ENCODE data around the gene KHDRBS2. TPM values are rescaled to one million over a fixed set of nuclear protein-coding genes. Genes with fewer than 3 reads are reported as not detected.

The KHDRBS2 gene
- total RNA-seq, 1 experiment from 2014 or later = 1.2 TPM

DNA sequence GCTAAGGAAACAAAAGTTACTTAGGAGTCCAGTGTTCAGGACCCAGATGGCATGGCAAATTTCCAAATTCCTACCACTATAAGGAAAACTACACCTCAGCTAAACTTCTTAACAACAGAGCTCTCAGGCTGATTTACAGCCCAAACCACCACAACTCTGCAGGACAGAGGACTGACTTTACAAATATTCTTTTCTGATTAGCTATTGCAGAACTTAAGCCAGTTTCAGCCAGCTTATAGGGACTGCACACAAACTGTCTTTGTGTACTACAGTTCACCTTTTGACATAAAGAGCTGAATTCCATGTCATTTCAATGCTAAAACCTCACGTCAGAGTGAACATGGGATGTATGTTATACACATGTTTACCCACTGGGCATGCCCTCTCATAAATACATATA, 305.4 kb downstream of the KHDRBS2 start:
- H3K27ac Mint-ChIP-seq = no peak overlapping the region
- DNase-seq (ENCODE audit: low spot score) (no peak), ATAC-seq (no peak)
- CTCF ChIA-PET = no interaction called here
- TF ChIP-seq KAT7 (CRISPR knock-in tag; IDR thresholded peaks at IDR 0.05; ENCODE audit: borderline replicate concordance) (no peak), EMX1 (CRISPR knock-in tag; IDR thresholded peaks at IDR 0.05) (no peak), E2F1 (CRISPR knock-in tag; IDR thresholded peaks at IDR 0.05) (no peak)
- H3K4me1 Mint-ChIP-seq = peaks cover 17% of the 10 kb centered on the region
- H3K9me3 Mint-ChIP-seq = peaks cover 3% of the 10 kb centered on the region; the same call in 1 of the 2 replicates
- no peaks in the 10 kb centered on the region; the same call in 1 of the 2 replicates for H3K27me3 Mint-ChIP-seq (ENCODE audit: low read depth)
- H3K36me3 Mint-ChIP-seq = no peaks in the 10 kb centered on the region
- H3K4me3 Mint-ChIP-seq = no peak overlapping the region
- POLR2A ChIA-PET = no interaction called here

DNA sequence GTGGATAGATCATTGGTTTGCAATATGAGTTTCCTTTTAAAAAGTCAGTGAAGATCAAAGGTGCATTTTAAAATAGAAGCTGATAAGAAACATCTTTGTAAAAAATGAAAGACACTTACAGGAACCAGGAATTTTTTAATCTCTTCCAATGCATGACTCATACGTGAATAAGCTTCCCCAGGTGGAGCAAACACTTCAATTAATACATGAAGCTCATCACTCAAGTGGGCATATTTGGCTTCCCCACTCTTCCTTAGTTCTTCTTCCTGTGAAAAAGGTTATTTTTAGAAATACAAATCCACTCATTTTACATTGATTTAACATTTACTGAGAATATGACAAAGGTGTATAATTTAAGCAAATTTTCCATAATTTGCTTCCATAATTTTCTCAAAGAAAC, 308.1 kb downstream of the KHDRBS2 start:
- no peaks in the 10 kb centered on the region for H3K36me3 Mint-ChIP-seq
- H3K4me1 Mint-ChIP-seq = peaks cover 15% of the 10 kb centered on the region
- no peaks in the 10 kb centered on the region for H3K9me3 Mint-ChIP-seq
- no peak overlapping the region for H3K27ac Mint-ChIP-seq
- ATAC-seq (no peak), DNase-seq (ENCODE audit: low spot score) (no peak)
- H3K27me3 Mint-ChIP-seq (ENCODE audit: low read depth) = no peaks in the 10 kb centered on the region
- TF ChIP-seq JUN (CRISPR knock-in tag; IDR thresholded peaks at IDR 0.05) = no peak
- TF ChIP-seq IRF1 (CRISPR knock-in tag; IDR thresholded peaks at IDR 0.05) = no peak
- TF ChIP-seq SMAD3 (CRISPR knock-in tag; IDR thresholded peaks at IDR 0.05; ENCODE audit: borderline replicate concordance) = no peak
- no peak for TF ChIP-seq GTF2I (CRISPR knock-in tag; conservative IDR thresholded peaks at IDR 0.05)
- TF ChIP-seq SP1 (CRISPR knock-in tag; conservative IDR thresholded peaks at IDR 0.05) = no peak
- no peak for TF ChIP-seq CREM (CRISPR knock-in tag; IDR thresholded peaks at IDR 0.05)
- TF ChIP-seq MAX (CRISPR knock-in tag; IDR thresholded peaks at IDR 0.05) = no peak
- TF ChIP-seq ZBTB21 (CRISPR knock-in tag; IDR thresholded peaks at IDR 0.05; ENCODE audit: borderline replicate concordance) = no peak
- TF ChIP-seq EMX1 (CRISPR knock-in tag; IDR thresholded peaks at IDR 0.05) = no peak
- TF ChIP-seq TCF7 (CRISPR knock-in tag; IDR thresholded peaks at IDR 0.05; ENCODE audit: low read depth) = no peak
- ChIA-PET POLR2A (interaction anchor here (0.6 kb wide), 1 partner anchor 1526 kb away, joined by 3 read pairs; no protein-coding TSS in a partner anchor), CTCF (no interaction called here)
- H3K4me3 Mint-ChIP-seq = no peak overlapping the region

GRCh38 chr6:61977099-61977498, 308.9 kb downstream of the KHDRBS2 start:
- POLR2A ChIA-PET = interaction anchor here (0.6 kb wide), 1 partner anchor 1527 kb away, joined by 3 read pairs; no protein-coding TSS in a partner anchor
- no peak for TF ChIP-seq PREB (CRISPR knock-in tag; IDR thresholded peaks at IDR 0.05; ENCODE audit: borderline replicate concordance)
- TF ChIP-seq MYBL2 (CRISPR knock-in tag; IDR thresholded peaks at IDR 0.05) = no peak
- no peak for TF ChIP-seq ZNF121 (CRISPR knock-in tag; IDR thresholded peaks at IDR 0.05)
- TF ChIP-seq, protein P1, sequence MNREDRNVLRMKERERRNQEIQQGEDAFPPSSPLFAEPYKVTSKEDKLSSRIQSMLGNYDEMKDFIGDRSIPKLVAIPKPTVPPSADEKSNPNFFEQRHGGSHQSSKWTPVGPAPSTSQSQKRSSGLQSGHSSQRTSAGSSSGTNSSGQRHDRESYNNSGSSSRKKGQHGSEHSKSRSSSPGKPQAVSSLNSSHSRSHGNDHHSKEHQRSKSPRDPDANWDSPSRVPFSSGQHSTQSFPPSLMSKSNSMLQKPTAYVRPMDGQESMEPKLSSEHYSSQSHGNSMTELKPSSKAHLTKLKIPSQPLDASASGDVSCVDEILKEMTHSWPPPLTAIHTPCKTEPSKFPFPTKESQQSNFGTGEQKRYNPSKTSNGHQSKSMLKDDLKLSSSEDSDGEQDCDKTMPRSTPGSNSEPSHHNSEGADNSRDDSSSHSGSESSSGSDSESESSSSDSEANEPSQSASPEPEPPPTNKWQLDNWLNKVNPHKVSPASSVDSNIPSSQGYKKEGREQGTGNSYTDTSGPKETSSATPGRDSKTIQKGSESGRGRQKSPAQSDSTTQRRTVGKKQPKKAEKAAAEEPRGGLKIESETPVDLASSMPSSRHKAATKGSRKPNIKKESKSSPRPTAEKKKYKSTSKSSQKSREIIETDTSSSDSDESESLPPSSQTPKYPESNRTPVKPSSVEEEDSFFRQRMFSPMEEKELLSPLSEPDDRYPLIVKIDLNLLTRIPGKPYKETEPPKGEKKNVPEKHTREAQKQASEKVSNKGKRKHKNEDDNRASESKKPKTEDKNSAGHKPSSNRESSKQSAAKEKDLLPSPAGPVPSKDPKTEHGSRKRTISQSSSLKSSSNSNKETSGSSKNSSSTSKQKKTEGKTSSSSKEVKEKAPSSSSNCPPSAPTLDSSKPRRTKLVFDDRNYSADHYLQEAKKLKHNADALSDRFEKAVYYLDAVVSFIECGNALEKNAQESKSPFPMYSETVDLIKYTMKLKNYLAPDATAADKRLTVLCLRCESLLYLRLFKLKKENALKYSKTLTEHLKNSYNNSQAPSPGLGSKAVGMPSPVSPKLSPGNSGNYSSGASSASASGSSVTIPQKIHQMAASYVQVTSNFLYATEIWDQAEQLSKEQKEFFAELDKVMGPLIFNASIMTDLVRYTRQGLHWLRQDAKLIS (CRISPR knock-in tag; IDR thresholded peaks at IDR 0.05; ENCODE audit: borderline replicate concordance) = no peak
- TF ChIP-seq TP53 (CRISPR knock-in tag; IDR thresholded peaks at IDR 0.05) = no peak
- TF ChIP-seq CREM (CRISPR knock-in tag; IDR thresholded peaks at IDR 0.05) = no peak
- TF ChIP-seq OVOL2 (CRISPR knock-in tag; IDR thresholded peaks at IDR 0.05; ENCODE audit: borderline replicate concordance) = no peak
- no peak for TF ChIP-seq FOXP4 (CRISPR knock-in tag; IDR thresholded peaks at IDR 0.05)
- no peaks in the 10 kb centered on the region for H3K36me3 Mint-ChIP-seq
- H3K27ac Mint-ChIP-seq = no peak overlapping the region
- DNase-seq (ENCODE audit: low spot score) (no peak), ATAC-seq (no peak)
- H3K4me3 Mint-ChIP-seq = no peak overlapping the region
- no peaks in the 10 kb centered on the region for H3K9me3 Mint-ChIP-seq
- no peaks in the 10 kb centered on the region for H3K27me3 Mint-ChIP-seq (ENCODE audit: low read depth)
- peaks cover 15% of the 10 kb centered on the region for H3K4me1 Mint-ChIP-seq
- CTCF ChIA-PET = no interaction called here
